ENCODE measurements around the gene SULT2B1. TPM values are rescaled to one million over a fixed set of nuclear protein-coding genes. Genes with fewer than 3 reads are reported as not detected.

SULT2B1 gene
- total RNA-seq, 2 donors from 2014 or later = 0.35 to 2.4 TPM

DNA sequence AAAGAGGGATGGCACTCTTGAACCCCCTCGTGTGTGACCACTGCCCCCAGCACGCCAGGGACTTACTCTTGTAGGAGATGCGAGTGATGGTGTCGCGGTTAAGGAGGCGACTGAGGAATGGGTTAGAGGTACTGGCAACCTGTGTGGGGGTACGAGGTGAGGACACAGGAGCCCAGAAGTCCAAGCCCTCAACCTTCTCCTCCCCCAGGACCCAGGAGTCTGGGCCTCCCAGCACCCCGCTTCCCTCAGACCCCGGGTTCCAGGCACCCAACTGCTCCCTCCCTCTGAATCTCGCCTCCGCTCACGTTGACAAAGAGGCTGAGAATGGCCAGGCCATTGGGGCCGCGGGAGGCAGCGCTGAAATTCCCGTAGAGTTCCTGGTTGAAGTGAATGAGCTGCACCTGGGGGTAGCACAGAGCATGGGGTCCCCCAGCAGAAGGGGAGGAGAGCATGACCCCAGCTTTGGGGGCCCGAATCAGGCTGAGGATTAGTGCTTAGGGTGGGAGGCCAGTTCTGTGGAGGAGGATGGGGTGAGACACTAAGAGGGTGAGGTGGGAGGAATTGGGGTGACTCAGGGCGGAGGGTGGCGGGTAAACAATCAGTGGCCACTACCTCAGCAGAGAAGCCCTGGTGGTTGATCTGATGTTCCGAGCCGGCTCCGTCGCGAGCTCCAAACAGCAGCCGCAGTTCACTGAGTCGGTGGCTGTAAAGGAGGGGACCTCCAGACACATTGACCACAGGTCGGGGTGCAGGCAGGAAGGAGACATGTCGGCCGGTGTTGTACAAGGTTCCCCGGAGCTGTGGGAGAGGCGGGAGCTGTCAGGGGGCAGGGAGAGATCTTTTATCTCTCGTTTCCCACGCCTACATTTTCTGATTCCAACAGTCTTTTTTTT is 87.8 kb downstream of the SULT2B1 start:
- Mint-ChIP-seq H3K27ac (peak overlapping the region; percentile 87), H3K36me3 (ENCODE audit: low read depth) (peaks cover 25% of the 10 kb centered on the region)
- H3K4me3 ChIP-seq (ENCODE audit: low read length) = no peak overlapping the region

GRCh38 chr19:48641850-48642249 is 89.9 kb downstream of the SULT2B1 start:
- H3K27ac ChIP-seq (ENCODE audit: low read depth, low read length) = no peak overlapping the region
- peaks cover 39% of the 10 kb centered on the region for H3K27me3 Mint-ChIP-seq (ENCODE audit: insufficient read depth)
- no peak overlapping the region for H3K27ac Mint-ChIP-seq
- no peak overlapping the region for H3K9ac ChIP-seq (ENCODE audit: extremely low read depth, low read length, poor library complexity, severe bottlenecking)
- no peak for DNase-seq
- H3K4me1 Mint-ChIP-seq = peaks cover 18% of the 10 kb centered on the region
- H3K4me1 ChIP-seq (ENCODE audit: control insufficient read depth, insufficient read depth, low read length) = no peaks in the 10 kb centered on the region
- peaks cover 25% of the 10 kb centered on the region for H3K36me3 Mint-ChIP-seq (ENCODE audit: low read depth)
- H3K36me3 ChIP-seq (ENCODE audit: control insufficient read depth, insufficient read depth, low read length) = no peaks in the 10 kb centered on the region
- H3K4me3 Mint-ChIP-seq = no peak overlapping the region
- 99 to 100% methylated on average over 2 of the region's 2 CpGs for WGBS, 2 experiments (ENCODE audit: insufficient coverage in 1 of 2, insufficient read length in 1 of 2)
- no peaks in the 10 kb centered on the region for H3K27me3 ChIP-seq (ENCODE audit: control insufficient read depth, insufficient read depth, low read length, poor library complexity, severe bottlenecking)
- peaks cover 2% of the 10 kb centered on the region for H3K9me3 Mint-ChIP-seq
- H3K4me3 ChIP-seq (ENCODE audit: low read length) = no peak overlapping the region
- TF ChIP-seq, protein P1, sequence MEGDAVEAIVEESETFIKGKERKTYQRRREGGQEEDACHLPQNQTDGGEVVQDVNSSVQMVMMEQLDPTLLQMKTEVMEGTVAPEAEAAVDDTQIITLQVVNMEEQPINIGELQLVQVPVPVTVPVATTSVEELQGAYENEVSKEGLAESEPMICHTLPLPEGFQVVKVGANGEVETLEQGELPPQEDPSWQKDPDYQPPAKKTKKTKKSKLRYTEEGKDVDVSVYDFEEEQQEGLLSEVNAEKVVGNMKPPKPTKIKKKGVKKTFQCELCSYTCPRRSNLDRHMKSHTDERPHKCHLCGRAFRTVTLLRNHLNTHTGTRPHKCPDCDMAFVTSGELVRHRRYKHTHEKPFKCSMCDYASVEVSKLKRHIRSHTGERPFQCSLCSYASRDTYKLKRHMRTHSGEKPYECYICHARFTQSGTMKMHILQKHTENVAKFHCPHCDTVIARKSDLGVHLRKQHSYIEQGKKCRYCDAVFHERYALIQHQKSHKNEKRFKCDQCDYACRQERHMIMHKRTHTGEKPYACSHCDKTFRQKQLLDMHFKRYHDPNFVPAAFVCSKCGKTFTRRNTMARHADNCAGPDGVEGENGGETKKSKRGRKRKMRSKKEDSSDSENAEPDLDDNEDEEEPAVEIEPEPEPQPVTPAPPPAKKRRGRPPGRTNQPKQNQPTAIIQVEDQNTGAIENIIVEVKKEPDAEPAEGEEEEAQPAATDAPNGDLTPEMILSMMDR (conservative IDR thresholded peaks at IDR 0.05) = no peak
- no peaks in the 10 kb centered on the region for H3K9me3 ChIP-seq (ENCODE audit: control insufficient read depth, low read length)

More for the DNA sequence above, 87.8 kb downstream of the SULT2B1 start:
- peak; percentile 67 for DNase-seq
- peaks cover 3% of the 10 kb centered on the region for H3K4me1 ChIP-seq (ENCODE audit: control insufficient read depth, insufficient read depth, low read length)
- H3K9ac ChIP-seq (ENCODE audit: extremely low read depth, low read length, poor library complexity, severe bottlenecking) = no peak overlapping the region
- H3K27me3 ChIP-seq (ENCODE audit: control insufficient read depth, insufficient read depth, low read length, poor library complexity, severe bottlenecking) = peaks cover 11% of the 10 kb centered on the region
- 88 to 92% methylated on average over 16 to 31 of the region's 33 CpGs for WGBS, 2 experiments (ENCODE audit: insufficient coverage in 1 of 2, insufficient read length in 1 of 2)
- Mint-ChIP-seq H3K4me3 (peak overlapping the region; percentile 49), H3K27me3 (ENCODE audit: insufficient read depth) (peaks cover 49% of the 10 kb centered on the region), H3K9me3 (peaks cover 2% of the 10 kb centered on the region), H3K4me1 (peaks cover 14% of the 10 kb centered on the region)
- TF ChIP-seq, protein P1 (conservative IDR thresholded peaks at IDR 0.05) = no peak
- no peak overlapping the region for H3K27ac ChIP-seq (ENCODE audit: low read depth, low read length)
- H3K36me3 ChIP-seq (ENCODE audit: control insufficient read depth, insufficient read depth, low read length) = no peaks in the 10 kb centered on the region
- no peaks in the 10 kb centered on the region for H3K9me3 ChIP-seq (ENCODE audit: control insufficient read depth, low read length)

DNA sequence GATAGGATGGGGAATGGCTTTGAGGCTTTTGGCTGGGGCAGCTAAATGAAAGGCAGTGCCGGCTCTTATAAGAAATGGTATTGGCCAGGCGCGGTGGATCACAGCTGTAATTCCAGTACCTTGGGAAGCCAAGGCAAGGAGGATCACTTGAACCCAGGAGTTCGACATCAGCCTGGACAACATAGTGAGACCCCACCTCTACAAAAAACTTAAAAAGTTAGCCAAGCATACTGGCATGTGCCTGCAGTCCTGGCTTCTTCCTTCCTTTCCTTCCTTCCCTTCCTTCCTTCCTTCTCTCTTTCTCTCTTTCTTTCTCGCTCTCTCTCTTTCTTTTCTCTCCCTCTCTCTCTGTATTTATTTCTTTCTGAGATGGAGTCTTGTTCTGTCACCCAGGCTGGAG is 90.9 kb downstream of the SULT2B1 start:
- Histone ChIP-seq H3K4me3 (ENCODE audit: low read length) (no peak overlapping the region), H3K9ac (ENCODE audit: extremely low read depth, low read length, poor library complexity, severe bottlenecking) (no peak overlapping the region), H3K9me3 (ENCODE audit: control insufficient read depth, low read length) (no peaks in the 10 kb centered on the region), H3K36me3 (ENCODE audit: control insufficient read depth, insufficient read depth, low read length) (no peaks in the 10 kb centered on the region), H3K4me1 (ENCODE audit: control insufficient read depth, insufficient read depth, low read length) (no peaks in the 10 kb centered on the region), H3K27me3 (ENCODE audit: control insufficient read depth, insufficient read depth, low read length, poor library complexity, severe bottlenecking) (no peaks in the 10 kb centered on the region), H3K27ac (ENCODE audit: low read depth, low read length) (no peak overlapping the region)
- peaks cover 31% of the 10 kb centered on the region for H3K27me3 Mint-ChIP-seq (ENCODE audit: insufficient read depth)
- H3K36me3 Mint-ChIP-seq (ENCODE audit: low read depth) = peaks cover 25% of the 10 kb centered on the region
- H3K9me3 Mint-ChIP-seq = peaks cover 2% of the 10 kb centered on the region
- TF ChIP-seq, protein P1 (conservative IDR thresholded peaks at IDR 0.05) = no peak
- peaks cover 21% of the 10 kb centered on the region for H3K4me1 Mint-ChIP-seq
- DNase-seq = no peak
- WGBS, 2 experiments (ENCODE audit: insufficient coverage in 1 of 2, insufficient read length in 1 of 2) = 85 to 92% methylated on average over 4 to 5 of the region's 5 CpGs
- H3K27ac Mint-ChIP-seq = no peak overlapping the region
- H3K4me3 Mint-ChIP-seq = no peak overlapping the region
